ENCODE measurements around the gene KIR2DL4. TPM values are rescaled to one million over a fixed set of nuclear protein-coding genes. Genes with fewer than 3 reads are reported as not detected.
"Not testable (repeated sequence)": the region's sequence is repeated elsewhere in the genome, so short reads cannot be mapped to it uniquely, and the experiment has no call there.

Gene KIR2DL4
- total RNA-seq, 1 donor from 2014 or later: not detected

- DNase-seq (ENCODE audit: low read depth): no peak
These were observed 1.2 kb downstream of the KIR2DL4 start for GRCh38 chr19:54804571-54804970.

GRCh38 chr19:54805665-54806515, 2.5 kb downstream of the KIR2DL4 start:
- no peak for DNase-seq (ENCODE audit: low read depth)

GRCh38 chr19:54806516-54806838, 3.1 kb downstream of the KIR2DL4 start:
- DNase-seq (ENCODE audit: low read depth): no peak

GRCh38 chr19:54814571-54814970, 11.2 kb downstream of the KIR2DL4 start:
- not testable (repeated sequence) for DNase-seq (ENCODE audit: low read depth)

- DNase-seq (ENCODE audit: low read depth): not testable (repeated sequence)
These were observed 12.8 kb downstream of the KIR2DL4 start, which contains the start of gene KIR3DL1 for GRCh38 chr19:54816251-54816650. Gene KIR3DL1, plus strand, starts transcription at chr19:54816468.

- DNase-seq (ENCODE audit: low read depth): no peak
These were observed 14.5 kb downstream of the KIR2DL4 start for GRCh38 chr19:54817670-54818536.

- not testable (repeated sequence) for DNase-seq (ENCODE audit: low read depth)
These were observed 21.0 kb downstream of the KIR2DL4 start for GRCh38 chr19:54824416-54824815.

GRCh38 chr19:54825326-54825725, 21.9 kb downstream of the KIR2DL4 start:
- DNase-seq (ENCODE audit: low read depth): not testable (repeated sequence)

- not testable (repeated sequence) for DNase-seq (ENCODE audit: low read depth)
These were observed 24.7 kb downstream of the KIR2DL4 start for GRCh38 chr19:54828064-54828463.

- DNase-seq (ENCODE audit: low read depth): not testable (repeated sequence)
These were observed 29.1 kb downstream of the KIR2DL4 start, which contains the start of gene KIR2DS4 for GRCh38 chr19:54832496-54832895. Gene KIR2DS4, plus strand, starts transcription at chr19:54832676.

GRCh38 chr19:54835126-54835525, 31.7 kb downstream of the KIR2DL4 start:
- not testable (repeated sequence) for DNase-seq (ENCODE audit: low read depth)

- not testable (repeated sequence) for DNase-seq (ENCODE audit: low read depth)
These were observed 34.1 kb downstream of the KIR2DL4 start for GRCh38 chr19:54837522-54837921.

- not testable (repeated sequence) for DNase-seq (ENCODE audit: low read depth)
These were observed 39.8 kb downstream of the KIR2DL4 start for GRCh38 chr19:54843171-54843570.

- DNase-seq (ENCODE audit: low read depth): not testable (repeated sequence)
These were observed 46.7 kb downstream of the KIR2DL4 start, which contains the start of gene KIR3DL2 for GRCh38 chr19:54850061-54850640. Gene KIR3DL2, plus strand, starts transcription at chr19:54850443. Its CDS starts 33 bp downstream, at chr19:54850476.

- DNase-seq (ENCODE audit: low read depth): no peak
These were observed 47.5 kb downstream of the KIR2DL4 start for GRCh38 chr19:54850930-54851329.

- no peak for DNase-seq (ENCODE audit: low read depth)
These were observed 47.9 kb downstream of the KIR2DL4 start for GRCh38 chr19:54851353-54851752.

- not testable (repeated sequence) for DNase-seq (ENCODE audit: low read depth)
These were observed 51.8 kb downstream of the KIR2DL4 start for GRCh38 chr19:54855241-54855640.

GRCh38 chr19:54858476-54858875, 55.1 kb downstream of the KIR2DL4 start:
- DNase-seq (ENCODE audit: low read depth): not testable (repeated sequence)

- not testable (repeated sequence) for DNase-seq (ENCODE audit: low read depth)
These were observed 56.0 kb downstream of the KIR2DL4 start for GRCh38 chr19:54859421-54859820.

GRCh38 chr19:54863459-54863858, 60.0 kb downstream of the KIR2DL4 start:
- DNase-seq (ENCODE audit: low read depth): not testable (repeated sequence)
